ENCODE measurements around the gene SMYD5. TPM values are rescaled to one million over a fixed set of nuclear protein-coding genes. Genes with fewer than 3 reads are reported as not detected.

SMYD5 gene
- polyA plus RNA-seq, 3 donors = 1.6 to 5.2 (median 1.7) TPM

- intact Hi-C loops (cut with micrococcal nuclease) = no loop called here
- H2AFZ ChIP-seq (ENCODE audit: insufficient read depth, low read depth, low read length, poor library complexity, severe bottlenecking) = no peak overlapping the region
- no peak overlapping the region for H3K4me3 Mint-ChIP-seq
- 86% methylated on average over 1 of the region's 4 CpGs for WGBS (ENCODE audit: insufficient coverage)
- DNase-seq = no peak
- no peak overlapping the region for H3K4me3 ChIP-seq (replicated peaks in 1 of 3; ENCODE audit: low read depth in 2 of 3, low read length in 3 of 3)
- peaks cover 2 to 3% of the 10 kb centered on the region in 2 donors for H3K27me3 ChIP-seq (ENCODE audit: control insufficient read depth in 2 of 2, insufficient read depth in 2 of 2, low read length in 2 of 2)
- no peaks in the 10 kb centered on the region for H3K9me3 ChIP-seq (replicated peaks in 1 of 2; ENCODE audit: control insufficient read depth in 1 of 2, insufficient read depth in 1 of 2, low read length in 2 of 2)
- peaks cover 48 to 51% of the 10 kb centered on the region in 2 donors for H3K36me3 Mint-ChIP-seq
- TF ChIP-seq CTCF (IDR thresholded peaks at IDR 0.05) = no peak
- H3K27ac Mint-ChIP-seq = no peak overlapping the region
- H3K4me1 ChIP-seq (ENCODE audit: control insufficient read depth in 1 of 2, insufficient read depth in 2 of 2, low read length in 2 of 2) = peaks cover 0 to 5% of the 10 kb centered on the region in 2 donors
- no peak overlapping the region for H3K27ac ChIP-seq (ENCODE audit: low read depth in 1 of 2, low read length in 2 of 2)
- H3K9me3 Mint-ChIP-seq = peaks cover 0 to 4% (median 0%) of the 10 kb centered on the region in 7 donors
- peaks cover 2% of the 10 kb centered on the region for H3K4me1 Mint-ChIP-seq
- peaks cover 2 to 13% (median 12%) of the 10 kb centered on the region in 3 donors for H3K27me3 Mint-ChIP-seq (ENCODE audit: low read depth in 3 of 3)
- H3K36me3 ChIP-seq (replicated peaks in 1 of 2; ENCODE audit: control insufficient read depth in 1 of 2, insufficient read depth in 2 of 2, low read length in 2 of 2) = peaks cover 26 to 67% of the 10 kb centered on the region in 2 donors
- H3K9ac ChIP-seq (ENCODE audit: insufficient read depth, low read length, poor library complexity, severe bottlenecking) = no peak overlapping the region
- H3K79me2 ChIP-seq (ENCODE audit: insufficient read depth, low read length) = no peaks in the 10 kb centered on the region
- no peak overlapping the region for H3K4me2 ChIP-seq (replicated peaks; ENCODE audit: extremely low read depth, low read length, poor library complexity, severe bottlenecking)
- H4K20me1 ChIP-seq (ENCODE audit: insufficient read depth, low read length) = peaks cover 9% of the 10 kb centered on the region
Measured at GRCh38 chr2:73264783-73265182, 50.7 kb downstream of the SMYD5 start.

GRCh38 chr2:73265298-73266060, 51.4 kb downstream of the SMYD5 start:
- H3K9me3 Mint-ChIP-seq = peaks cover 0 to 4% (median 0%) of the 10 kb centered on the region in 7 donors
- no peak for TF ChIP-seq CTCF (IDR thresholded peaks at IDR 0.05)
- peaks cover 9 to 19% (median 19%) of the 10 kb centered on the region in 3 donors for H3K27me3 Mint-ChIP-seq (ENCODE audit: low read depth in 3 of 3)
- peaks cover 22 to 60% of the 10 kb centered on the region in 2 donors for H3K36me3 ChIP-seq (replicated peaks in 1 of 2; ENCODE audit: control insufficient read depth in 1 of 2, insufficient read depth in 2 of 2, low read length in 2 of 2)
- H3K9me3 ChIP-seq (replicated peaks in 1 of 2; ENCODE audit: control insufficient read depth in 1 of 2, insufficient read depth in 1 of 2, low read length in 2 of 2) = no peaks in the 10 kb centered on the region
- peaks cover 6 to 10% of the 10 kb centered on the region in 2 donors for H3K27me3 ChIP-seq (ENCODE audit: control insufficient read depth in 2 of 2, insufficient read depth in 2 of 2, low read length in 2 of 2)
- WGBS (ENCODE audit: insufficient coverage) = 95% methylated on average over 23 of the region's 28 CpGs
- no peak overlapping the region for H2AFZ ChIP-seq (ENCODE audit: insufficient read depth, low read depth, low read length, poor library complexity, severe bottlenecking)
- no peak overlapping the region for H3K4me3 Mint-ChIP-seq
- peaks cover 50 to 52% of the 10 kb centered on the region in 2 donors for H3K36me3 Mint-ChIP-seq
- no peak overlapping the region for H3K27ac ChIP-seq (ENCODE audit: low read depth in 1 of 2, low read length in 2 of 2)
- H3K27ac Mint-ChIP-seq = no peak overlapping the region
- H3K4me1 ChIP-seq (ENCODE audit: control insufficient read depth in 1 of 2, insufficient read depth in 2 of 2, low read length in 2 of 2) = peaks cover 0 to 5% of the 10 kb centered on the region in 2 donors
- H3K9ac ChIP-seq (ENCODE audit: insufficient read depth, low read length, poor library complexity, severe bottlenecking) = no peak overlapping the region
- peaks cover 5% of the 10 kb centered on the region for H3K4me1 Mint-ChIP-seq
- H3K4me3 ChIP-seq (replicated peaks in 1 of 3; ENCODE audit: low read depth in 2 of 3, low read length in 3 of 3) = no peak overlapping the region
- peaks cover 16% of the 10 kb centered on the region for H4K20me1 ChIP-seq (ENCODE audit: insufficient read depth, low read length)
- no peaks in the 10 kb centered on the region for H3K79me2 ChIP-seq (ENCODE audit: insufficient read depth, low read length)
- DNase-seq = no peak
- intact Hi-C loops (cut with micrococcal nuclease) = no loop called here
- H3K4me2 ChIP-seq (replicated peaks; ENCODE audit: extremely low read depth, low read length, poor library complexity, severe bottlenecking) = no peak overlapping the region
